HepG2 (cell line): ENCODE data around the gene LDLRAD4. TPM values are rescaled to one million over a fixed set of nuclear protein-coding genes. Genes with fewer than 3 reads are reported as not detected.

Experiments used
- AFF4 ChIP-seq: sonication (generic); formaldehyde crosslinking; IDR thresholded peaks from 2 replicates; pipeline ENCODE4 v1.4.0; 2020; ENCODE audit warnings: missing genetic modification reagents
- ATF6 ChIP-seq: sonication (generic); formaldehyde crosslinking; conservative IDR thresholded peaks from 2 replicates; pipeline ENCODE4 v1.4.0; 2020; ENCODE audit warnings: missing genetic modification reagents
- CHD4 ChIP-seq: fragments of 200-600 bp; sonication (generic); IDR thresholded peaks from 2 replicates; pipeline ENCODE4 v1.7.0; 2017; ENCODE audit warnings: mild to moderate bottlenecking, low read length, borderline replicate concordance
- DMTF1 ChIP-seq: sonication (generic); formaldehyde crosslinking; IDR thresholded peaks from 2 replicates; pipeline ENCODE4 v1.4.0; 2020; ENCODE audit warnings: mild to moderate bottlenecking, missing genetic modification reagents
- PRDM4 ChIP-seq: sonication (generic); formaldehyde crosslinking; IDR thresholded peaks from 2 replicates; pipeline ENCODE4 v1.9.0; 2021; ENCODE audit warnings: missing genetic modification reagents, borderline replicate concordance
- SOX5 ChIP-seq: IDR thresholded peaks from 2 replicates; pipeline ENCODE4 v1.6.1; 2016; ENCODE audit warnings: borderline replicate concordance
- THRA ChIP-seq: sonication (generic); formaldehyde crosslinking; IDR thresholded peaks from 2 replicates; pipeline ENCODE4 v1.4.0; 2020; ENCODE audit warnings: missing genetic modification reagents, borderline replicate concordance
- ZNF253 ChIP-seq: sonication (generic); formaldehyde crosslinking; IDR thresholded peaks from 2 replicates; pipeline ENCODE4 v1.8.0; 2022; ENCODE audit warnings: mild to moderate bottlenecking, missing genetic modification reagents, borderline replicate concordance
- ZNF274 ChIP-seq: sonication (generic); formaldehyde crosslinking; IDR thresholded peaks from 2 replicates; pipeline ENCODE4 v1.5.1; 2020; ENCODE audit warnings: mild to moderate bottlenecking, missing genetic modification reagents
- ZNF30 ChIP-seq: sonication (generic); formaldehyde crosslinking; IDR thresholded peaks from 2 replicates; pipeline ENCODE4 v1.5.0; 2020; ENCODE audit warnings: mild to moderate bottlenecking, missing genetic modification reagents
- ZNF512B ChIP-seq: sonication (generic); formaldehyde crosslinking; IDR thresholded peaks from 2 replicates; pipeline ENCODE4 v1.5.1; 2020; ENCODE audit warnings: missing genetic modification reagents, mild to moderate bottlenecking, borderline replicate concordance
- ZNF883 ChIP-seq: sonication (generic); formaldehyde crosslinking; IDR thresholded peaks from 2 replicates; pipeline ENCODE4 v1.5.1; 2020; ENCODE audit warnings: mild to moderate bottlenecking, missing genetic modification reagents; ENCODE audit errors: not compliant biosample characterization
- ZSCAN29 ChIP-seq: sonication (generic); formaldehyde crosslinking; conservative IDR thresholded peaks from 2 replicates; pipeline ENCODE4 v1.4.0; 2020; ENCODE audit warnings: mild to moderate bottlenecking, missing genetic modification reagents
- polyA plus RNA-seq, 8 experiments: library from polyadenylated mRNA; depleted of rRNA in 3 of 8; stranded (reverse) in 7 of 8; unstranded in 1 of 8; fragments of >200 nt; fragmentation: Illumina TruSeq in 4 of 8; extraction: Trizol in 4 of 8; gene quantifications; 2 replicates each; pipeline versions ENCODE4 v1.2.1 to v1.2.3, GENCODE V29; 2011 to 2016; ENCODE audit warnings: low read depth in 4 of 8, missing spikeins in 1 of 8, mixed read lengths in 1 of 8; ENCODE audit not compliant: insufficient read depth in 1 of 8
- total RNA-seq, 5 experiments: library from RNA; depleted of rRNA; stranded (reverse); fragments of >200 nt; fragmentation: Illumina TruSeq; extraction: Trizol; gene quantifications; 2 replicates each; pipeline ENCODE4 v1.2.3, GENCODE V29; 2016; ENCODE audit warnings: low read depth in 1 of 5

Gene LDLRAD4
- total and polyA plus RNA-seq, 2 of the 13 experiments (the other 11 are each of a cell fraction or from before 2014, with no cell fraction given), result 13.6 to 20.9 TPM

GRCh38 chr18:13175754-13176210, 42.8 kb upstream of the LDLRAD4 start (continued):
- no peak for TF ChIP-seq AFF4 (CRISPR knock-in tag)
- TF ChIP-seq CHD4, result no peak
- TF ChIP-seq SOX5 (CRISPR knock-in tag), result peak; percentile 87
- TF ChIP-seq ZNF253, result no peak
- no peak for TF ChIP-seq ZNF274 (CRISPR knock-in tag)
- TF ChIP-seq ATF6, result no peak
- no peak for TF ChIP-seq ZNF30 (CRISPR knock-in tag)
- TF ChIP-seq ZSCAN29 (CRISPR knock-in tag), result 0 out of 2 replicates have a peak, but pooled peaks have one; percentile 35
- TF ChIP-seq ZNF512B (CRISPR knock-in tag), result no peak
- TF ChIP-seq THRA, result no peak; the same call in 1 of the 2 replicates
- no peak for TF ChIP-seq DMTF1 (CRISPR knock-in tag)
- no peak for TF ChIP-seq ZNF883
- no peak for TF ChIP-seq PRDM4
